K562 (cell line): Measurements from ENCODE around the gene TMEM141. TPM values are rescaled to one million over a fixed set of nuclear protein-coding genes. Genes with fewer than 3 reads are reported as not detected.

ENCODE experiments used
- ARHGAP35 ChIP-seq: fragments of 450-650 bp; IDR thresholded peaks from 2 replicates; pipeline ENCODE4 v1.6.1; 2018; ENCODE audit not compliant: partially characterized antibody
- BRF1 ChIP-seq: IDR thresholded peaks from 3 replicates; pipeline ENCODE4 v1.6.1; 2011; ENCODE audit warnings: borderline replicate concordance, mild to moderate bottlenecking; ENCODE audit not compliant: insufficient read length; ENCODE audit errors: extremely low read depth
- CHD2 ChIP-seq: IDR thresholded peaks from 2 replicates; pipeline ENCODE4 v1.6.1; 2011; ENCODE audit warnings: low read depth, low read length
- HDAC8 ChIP-seq: fragments of 450-650 bp; IDR thresholded peaks from 2 replicates; pipeline ENCODE4 v1.6.1; 2016; ENCODE audit warnings: mild to moderate bottlenecking, missing genetic modification characterization, moderate library complexity, missing compliant biosample characterization
- IRF2 ChIP-seq: sonication (generic); formaldehyde crosslinking; IDR thresholded peaks from 2 replicates; pipeline ENCODE4 v1.8.1; 2022; ENCODE audit warnings: mild to moderate bottlenecking, missing genetic modification reagents
- KDM1A ChIP-seq, 2 experiments: fragments of 450-650 bp; IDR thresholded peaks; 2 replicates each; pipeline ENCODE4 v1.6.1; 2016; ENCODE audit warnings: mild to moderate bottlenecking in 2 of 2
- LCOR ChIP-seq: sonication (generic); formaldehyde crosslinking; IDR thresholded peaks from 2 replicates; pipeline ENCODE4 v1.8.0; 2022; ENCODE audit warnings: mild to moderate bottlenecking, missing genetic modification reagents
- MCM7 ChIP-seq, 2 experiments: fragments of 450-650 bp; IDR thresholded peaks; 2 replicates each; pipeline ENCODE4 v1.6.1; 2016 to 2018
- PURB ChIP-seq: sonication (generic); formaldehyde crosslinking; IDR thresholded peaks from 2 replicates; pipeline ENCODE4 v1.9.0; 2021; ENCODE audit warnings: low read depth, mild to moderate bottlenecking, missing genetic modification reagents
- RBM17 ChIP-seq: fragments of 200-400 bp; formaldehyde crosslinking; IDR thresholded peaks from 2 replicates; pipeline ENCODE4 v1.6.1; 2017; ENCODE audit warnings: low read depth, mild to moderate bottlenecking, low read length, borderline replicate concordance
- SNIP1 ChIP-seq: fragments of 450-650 bp; IDR thresholded peaks from 2 replicates; pipeline ENCODE4 v1.7.1; 2017; ENCODE audit warnings: low read depth, mild to moderate bottlenecking
- ZBED1 ChIP-seq: IDR thresholded peaks from 2 replicates; pipeline ENCODE4 v1.6.1; 2014
- ZFX ChIP-seq: sonication (generic); formaldehyde crosslinking; IDR thresholded peaks from 2 replicates; pipeline ENCODE4 v1.8.0; 2022; ENCODE audit warnings: mild to moderate bottlenecking, missing genetic modification reagents, moderate library complexity
- ZKSCAN1 ChIP-seq: fragments of 150-350 bp; IDR thresholded peaks from 2 replicates; pipeline ENCODE4 v1.6.1; 2016; ENCODE audit warnings: low read depth, low read length
- ZNF282 ChIP-seq: sonication (generic); formaldehyde crosslinking; IDR thresholded peaks from 2 replicates; pipeline ENCODE4 v1.8.1; 2023; ENCODE audit warnings: missing genetic modification reagents
- polyA plus RNA-seq, 8 experiments: library from polyadenylated mRNA; depleted of rRNA in 4 of 8; stranded (reverse) in 5 of 8; unstranded in 3 of 8; fragments of >200 nt; fragmentation: Nextera tagmentation in 2 of 8; fragmentation: Illumina TruSeq in 1 of 8; extraction: Ambion mirVana in 2 of 8; extraction: Trizol in 1 of 8; gene quantifications; 2 replicates each; pipeline versions ENCODE4 v1.2.1 to v1.2.3, GENCODE V29; 2011 to 2014; ENCODE audit warnings: inconsistent platforms in 1 of 8, missing spikeins in 1 of 8
- total RNA-seq, 7 experiments: library from RNA; depleted of rRNA in 6 of 7; stranded (reverse); fragments of >200 nt in 6 of 7; fragmentation: Illumina TruSeq in 2 of 7; extraction: Trizol in 2 of 7; gene quantifications; 2 replicates each; pipeline versions ENCODE4 v1.2.1 to v1.2.3, GENCODE V29; 2011 to 2021; ENCODE audit warnings: low replicate concordance in 1 of 7
- TF ChIP-seq, protein P1 (sequence below), 2 experiments: fragments of 450-650 bp; IDR thresholded peaks; 2 replicates each; pipeline ENCODE4 v1.6.1; 2016; ENCODE audit warnings: mild to moderate bottlenecking in 2 of 2, borderline replicate concordance in 1 of 2, low read depth in 1 of 2, moderate library complexity in 1 of 2
- TF ChIP-seq, protein P2 (sequence below): sonication (generic); formaldehyde crosslinking; IDR thresholded peaks from 2 replicates; pipeline ENCODE4 v1.8.0; 2022; ENCODE audit warnings: missing genetic modification reagents, mild to moderate bottlenecking, moderate library complexity, borderline replicate concordance
- TF ChIP-seq, protein P3 (sequence below), 2 experiments: IDR thresholded peaks; 2 replicates each; pipeline ENCODE4 v1.6.1; 2012; ENCODE audit warnings: improper control_type of control experiment in 2 of 2, low read depth in 2 of 2, low read length in 2 of 2, borderline replicate concordance in 1 of 2

TMEM141 gene
- total and polyA plus RNA-seq, 9 of the 15 experiments (the other 6 are each of a cell fraction or from before 2014, with no cell fraction given), result 21.5 to 123 (median 74.8) TPM

DNA sequence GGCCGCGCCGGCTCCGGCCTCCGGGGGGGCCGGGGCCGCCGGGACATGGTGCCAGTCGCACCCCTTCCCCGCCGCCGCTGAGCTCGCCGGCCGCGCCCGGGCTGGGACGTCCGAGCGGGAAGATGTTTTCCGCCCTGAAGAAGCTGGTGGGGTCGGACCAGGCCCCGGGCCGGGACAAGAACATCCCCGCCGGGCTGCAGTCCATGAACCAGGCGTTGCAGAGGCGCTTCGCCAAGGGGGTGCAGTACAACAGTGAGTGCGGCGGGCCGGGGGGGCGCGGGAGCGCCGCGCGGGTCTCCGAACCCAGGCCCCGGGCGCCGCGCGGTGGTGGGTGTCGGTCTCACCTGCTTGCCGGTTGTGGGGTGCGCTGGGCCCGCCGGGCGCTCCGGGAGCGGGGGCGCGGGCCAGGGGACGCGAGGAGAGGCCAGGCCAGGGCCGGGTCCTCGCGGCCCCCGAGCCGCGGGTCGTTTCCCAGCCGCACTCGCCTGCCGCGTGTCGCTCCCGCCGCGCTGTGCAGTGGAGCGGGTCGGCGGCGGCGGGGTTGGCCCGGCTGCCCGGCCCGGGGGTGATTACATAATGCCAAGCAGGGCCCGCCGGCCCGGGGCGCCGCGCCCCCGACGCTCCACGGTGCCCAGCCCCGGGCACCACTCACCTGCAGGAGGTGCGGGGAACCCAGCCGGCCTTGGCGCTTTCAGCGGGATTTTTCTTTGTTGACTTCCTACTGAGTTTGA lies 17.1 kb downstream of the TMEM141 start (continued):
- TF ChIP-seq, protein P1, sequence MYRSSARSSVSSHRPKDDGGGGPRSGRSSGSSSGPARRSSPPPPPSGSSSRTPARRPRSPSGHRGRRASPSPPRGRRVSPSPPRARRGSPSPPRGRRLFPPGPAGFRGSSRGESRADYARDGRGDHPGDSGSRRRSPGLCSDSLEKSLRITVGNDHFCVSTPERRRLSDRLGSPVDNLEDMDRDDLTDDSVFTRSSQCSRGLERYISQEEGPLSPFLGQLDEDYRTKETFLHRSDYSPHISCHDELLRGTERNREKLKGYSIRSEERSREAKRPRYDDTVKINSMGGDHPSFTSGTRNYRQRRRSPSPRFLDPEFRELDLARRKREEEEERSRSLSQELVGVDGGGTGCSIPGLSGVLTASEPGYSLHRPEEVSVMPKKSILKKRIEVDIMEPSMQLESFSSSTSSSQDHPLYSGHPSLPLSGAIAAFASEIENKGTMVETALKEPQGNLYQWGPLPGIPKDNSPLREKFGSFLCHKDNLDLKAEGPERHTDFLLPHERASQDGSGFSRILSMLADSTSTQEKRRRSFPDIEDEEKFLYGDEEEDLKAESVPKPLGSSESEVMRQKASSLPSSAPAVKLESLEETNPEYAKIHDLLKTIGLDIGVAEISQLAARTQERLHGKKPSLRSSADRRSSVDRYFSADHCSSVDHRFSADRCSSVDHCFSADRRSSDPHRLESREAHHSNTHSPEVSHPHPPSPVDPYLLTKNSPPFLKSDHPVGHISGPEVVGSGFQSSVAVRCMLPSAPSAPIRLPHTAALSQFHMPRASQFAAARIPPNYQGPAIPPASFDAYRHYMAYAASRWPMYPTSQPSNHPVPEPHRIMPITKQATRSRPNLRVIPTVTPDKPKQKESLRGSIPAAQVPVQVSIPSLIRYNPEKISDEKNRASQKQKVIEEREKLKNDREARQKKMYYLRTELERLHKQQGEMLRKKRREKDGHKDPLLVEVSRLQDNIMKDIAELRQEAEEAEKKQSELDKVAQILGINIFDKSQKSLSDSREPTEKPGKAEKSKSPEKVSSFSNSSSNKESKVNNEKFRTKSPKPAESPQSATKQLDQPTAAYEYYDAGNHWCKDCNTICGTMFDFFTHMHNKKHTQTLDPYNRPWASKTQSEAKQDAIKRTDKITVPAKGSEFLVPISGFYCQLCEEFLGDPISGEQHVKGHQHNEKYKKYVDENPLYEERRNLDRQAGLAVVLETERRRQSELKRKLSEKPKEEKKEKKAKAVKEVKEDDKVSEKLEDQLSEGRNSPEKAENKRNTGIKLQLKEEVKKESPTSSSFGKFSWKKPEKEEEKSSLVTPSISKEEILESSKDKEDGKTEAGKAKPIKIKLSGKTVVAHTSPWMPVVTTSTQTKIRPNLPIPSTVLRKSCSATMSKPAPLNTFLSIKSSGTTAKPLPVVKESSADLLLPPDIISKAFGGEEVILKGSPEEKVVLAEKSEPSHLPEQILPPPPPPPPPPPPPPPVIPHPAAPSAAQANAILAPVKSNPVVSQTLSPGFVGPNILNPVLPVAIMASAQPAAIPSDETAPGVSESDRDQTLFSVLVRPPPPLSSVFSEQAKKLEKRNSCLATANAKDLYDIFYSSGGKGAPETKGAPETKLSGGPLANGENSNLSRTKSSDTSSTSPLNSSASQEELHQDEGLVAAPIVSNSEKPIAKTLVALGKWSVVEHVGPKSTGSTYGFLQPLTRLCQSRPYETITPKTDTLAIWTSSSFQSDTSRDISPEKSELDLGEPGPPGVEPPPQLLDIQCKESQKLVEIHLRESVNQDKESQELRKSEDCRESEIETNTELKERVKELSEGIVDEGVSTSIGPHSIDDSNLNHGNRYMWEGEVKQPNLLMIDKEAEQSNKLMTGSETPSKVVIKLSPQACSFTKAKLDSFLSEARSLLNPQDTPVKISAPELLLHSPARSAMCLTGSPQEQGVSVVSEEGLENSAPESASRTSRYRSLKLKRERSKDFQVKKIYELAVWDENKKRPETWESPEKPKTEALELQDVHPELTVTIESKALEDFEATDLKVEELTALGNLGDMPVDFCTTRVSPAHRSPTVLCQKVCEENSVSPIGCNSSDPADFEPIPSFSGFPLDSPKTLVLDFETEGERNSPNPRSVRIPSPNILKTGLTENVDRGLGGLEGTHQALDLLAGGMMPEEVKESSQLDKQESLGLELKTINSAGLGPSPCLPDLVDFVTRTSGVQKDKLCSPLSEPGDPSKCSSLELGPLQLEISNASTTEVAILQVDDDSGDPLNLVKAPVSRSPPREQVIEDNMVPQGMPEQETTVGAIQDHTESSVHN (IDR thresholded peaks at IDR 0.05; ENCODE audit: borderline replicate concordance in 1 of 2, low read depth in 1 of 2), result no peak
- TF ChIP-seq ZKSCAN1 (no peak), ZBED1 (no peak), ZFX (CRISPR knock-in tag) (peak; percentile 45), CHD2 (no peak), ZNF282 (CRISPR knock-in tag) (no peak), HDAC8 (no peak), SNIP1 (no peak), BRF1 (no peak), PURB (CRISPR knock-in tag) (no peak), LCOR (no peak), KDM1A (IDR thresholded peaks at IDR 0.05) (no peak), MCM7 (IDR thresholded peaks at IDR 0.05) (no peak), IRF2 (CRISPR knock-in tag) (no peak), ARHGAP35 (no peak), RBM17 (no peak)
- TF ChIP-seq, protein P2, sequence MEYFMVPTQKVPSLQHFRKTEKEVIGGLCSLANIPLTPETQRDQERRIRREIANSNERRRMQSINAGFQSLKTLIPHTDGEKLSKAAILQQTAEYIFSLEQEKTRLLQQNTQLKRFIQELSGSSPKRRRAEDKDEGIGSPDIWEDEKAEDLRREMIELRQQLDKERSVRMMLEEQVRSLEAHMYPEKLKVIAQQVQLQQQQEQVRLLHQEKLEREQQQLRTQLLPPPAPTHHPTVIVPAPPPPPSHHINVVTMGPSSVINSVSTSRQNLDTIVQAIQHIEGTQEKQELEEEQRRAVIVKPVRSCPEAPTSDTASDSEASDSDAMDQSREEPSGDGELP, result no peak
- TF ChIP-seq, protein P3, sequence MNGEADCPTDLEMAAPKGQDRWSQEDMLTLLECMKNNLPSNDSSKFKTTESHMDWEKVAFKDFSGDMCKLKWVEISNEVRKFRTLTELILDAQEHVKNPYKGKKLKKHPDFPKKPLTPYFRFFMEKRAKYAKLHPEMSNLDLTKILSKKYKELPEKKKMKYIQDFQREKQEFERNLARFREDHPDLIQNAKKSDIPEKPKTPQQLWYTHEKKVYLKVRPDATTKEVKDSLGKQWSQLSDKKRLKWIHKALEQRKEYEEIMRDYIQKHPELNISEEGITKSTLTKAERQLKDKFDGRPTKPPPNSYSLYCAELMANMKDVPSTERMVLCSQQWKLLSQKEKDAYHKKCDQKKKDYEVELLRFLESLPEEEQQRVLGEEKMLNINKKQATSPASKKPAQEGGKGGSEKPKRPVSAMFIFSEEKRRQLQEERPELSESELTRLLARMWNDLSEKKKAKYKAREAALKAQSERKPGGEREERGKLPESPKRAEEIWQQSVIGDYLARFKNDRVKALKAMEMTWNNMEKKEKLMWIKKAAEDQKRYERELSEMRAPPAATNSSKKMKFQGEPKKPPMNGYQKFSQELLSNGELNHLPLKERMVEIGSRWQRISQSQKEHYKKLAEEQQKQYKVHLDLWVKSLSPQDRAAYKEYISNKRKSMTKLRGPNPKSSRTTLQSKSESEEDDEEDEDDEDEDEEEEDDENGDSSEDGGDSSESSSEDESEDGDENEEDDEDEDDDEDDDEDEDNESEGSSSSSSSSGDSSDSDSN (IDR thresholded peaks at IDR 0.05; ENCODE audit: borderline replicate concordance in 1 of 2, low read depth in 2 of 2, low read length in 2 of 2), result peak in 1 of 2 experiments; percentile 49; a peak in 1 of 4 replicates
